Stimulated activated effector memory CD8-positive, alpha-beta T cell treated with anti-CD3 and anti-CD28 coated beads, Interleukin-12 subunit alpha, Interleukin-12 subunit beta, amount 100 ng/mL, for 72 hours (primary cell): ENCODE data around the gene TCAF2.
"Not testable (repeated sequence)": the region's sequence is repeated elsewhere in the genome, so short reads cannot be mapped to it uniquely, and the experiment has no call there.

Experiments
- ATAC-seq: fragments of 150-1000 bp; cut with Tn5 transposase; 2 replicates; pipeline ENCODE4 v1.10.0; 2021
- DNase-seq, 2 donors: peaks; one replicate each; pipeline ENCODE4 v3.0.0; 2021 to 2022; ENCODE audit warnings: low spot score in 2 of 2
- H3K27ac Mint-ChIP-seq: one replicate; pipeline ENCODE4 v1.8.0; 2022; ENCODE audit warnings: mild to moderate bottlenecking, mixed read lengths
- H3K36me3 Mint-ChIP-seq: one replicate; pipeline ENCODE4 v1.8.0; 2022; ENCODE audit warnings: mild to moderate bottlenecking, mixed read lengths
- H3K4me1 Mint-ChIP-seq: one replicate; pipeline ENCODE4 v1.8.0; 2022; ENCODE audit warnings: mixed read lengths
- H3K4me3 Mint-ChIP-seq: one replicate; pipeline ENCODE4 v1.8.0; 2022; ENCODE audit warnings: mild to moderate bottlenecking, mixed read lengths
- H3K9me3 Mint-ChIP-seq: one replicate; pipeline ENCODE4 v1.8.0; 2022; ENCODE audit warnings: mixed read lengths

TCAF2 gene

DNA sequence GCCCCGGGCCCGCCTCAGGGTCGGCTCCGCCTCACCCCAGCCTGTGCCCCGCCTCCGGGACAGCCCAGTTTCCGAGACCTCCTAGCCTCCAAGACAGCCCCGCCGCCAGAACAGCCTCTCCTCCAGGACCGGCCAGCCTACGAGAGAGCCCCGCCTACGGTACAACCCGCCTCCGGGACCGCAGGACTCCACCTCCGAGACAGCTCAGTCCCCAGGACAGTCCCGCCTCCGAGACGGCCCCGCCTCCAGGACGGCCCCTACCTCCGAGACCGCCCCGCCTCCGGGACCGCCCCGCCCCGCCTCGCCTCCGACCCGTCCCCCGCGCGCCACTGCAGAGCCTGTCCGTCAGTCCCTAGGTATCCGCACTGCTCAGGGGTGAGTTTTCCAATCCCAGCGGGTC is at the start of gene TCAF2:
Gene TCAF2, plus strand, starts transcription at position 329 of the 400 bp plus-strand sequence.
- H3K4me1 Mint-ChIP-seq, H3K27ac Mint-ChIP-seq, H3K4me3 Mint-ChIP-seq, H3K9me3 Mint-ChIP-seq, H3K36me3 Mint-ChIP-seq: not testable (repeated sequence)
- DNase-seq (peak; percentile 40 to 79), ATAC-seq (peak; percentile 89)

DNA sequence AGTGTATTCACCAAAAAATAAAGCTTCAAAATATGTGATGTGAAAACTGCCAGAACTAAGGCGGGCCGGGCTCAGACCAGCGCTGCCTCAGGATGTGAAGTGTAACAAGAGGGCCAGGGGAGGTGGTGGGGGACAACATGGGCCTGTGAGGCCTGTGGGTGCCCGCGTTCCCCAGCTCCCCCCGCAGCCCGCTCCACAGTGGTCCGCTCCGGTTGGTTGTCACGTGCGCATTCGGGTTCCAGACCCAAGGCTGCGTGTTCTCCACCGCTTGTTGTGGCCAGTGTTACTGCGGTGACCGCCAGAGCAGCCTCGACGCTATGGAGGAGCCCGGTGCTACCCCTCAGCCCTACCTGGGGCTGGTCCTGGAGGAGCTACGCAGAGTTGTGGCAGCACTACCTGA is 49.3 kb upstream of the TCAF2 start, which contains the start of gene CTAGE15:
Gene CTAGE15, plus strand, starts transcription at position 301 of the 400 bp plus-strand sequence. Its CDS starts 17 bp downstream, at position 318.
- H3K4me3 Mint-ChIP-seq, DNase-seq, H3K4me1 Mint-ChIP-seq, ATAC-seq, H3K27ac Mint-ChIP-seq, H3K9me3 Mint-ChIP-seq, H3K36me3 Mint-ChIP-seq: not testable (repeated sequence)

DNA sequence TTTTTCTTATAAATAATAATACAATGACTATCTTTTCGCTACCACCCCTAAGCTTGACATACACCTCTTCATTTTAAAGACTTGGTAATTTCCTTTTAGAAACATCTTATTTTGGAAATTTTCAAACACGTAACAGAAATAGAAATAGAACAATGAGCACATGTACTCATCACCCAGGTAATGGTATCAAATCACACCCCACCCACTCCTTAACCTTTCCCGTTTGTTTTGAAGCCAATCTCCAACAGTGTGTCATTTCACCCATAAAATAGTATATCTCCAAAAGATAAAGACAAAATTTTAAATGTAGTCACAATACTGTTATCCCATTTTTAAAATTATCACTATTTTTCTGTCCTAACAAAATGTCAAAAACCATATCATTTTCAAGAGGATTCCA is 32.6 kb upstream of the TCAF2 start:
- not testable (repeated sequence) for DNase-seq, H3K9me3 Mint-ChIP-seq, ATAC-seq, H3K4me1 Mint-ChIP-seq, H3K36me3 Mint-ChIP-seq, H3K4me3 Mint-ChIP-seq, H3K27ac Mint-ChIP-seq

DNA sequence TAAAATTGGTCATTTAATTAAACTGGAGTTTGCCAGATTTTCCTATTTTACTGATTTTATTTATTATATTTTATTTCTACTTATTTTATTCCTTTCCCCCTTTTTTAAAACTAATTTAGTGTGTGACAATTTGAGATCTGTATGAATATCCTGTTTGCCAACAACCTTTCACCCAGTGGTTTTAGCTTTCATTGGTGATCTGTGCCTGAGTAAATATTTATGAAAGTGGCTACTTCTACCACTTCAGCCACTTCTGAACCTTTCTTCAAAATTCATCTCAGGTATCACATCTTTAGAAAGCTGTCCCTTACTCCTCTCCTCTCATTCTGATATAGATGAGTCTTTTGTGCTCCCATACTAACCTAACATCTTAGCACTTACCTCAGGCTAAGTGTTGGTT is 30.9 kb upstream of the TCAF2 start:
- not testable (repeated sequence) for H3K36me3 Mint-ChIP-seq, H3K9me3 Mint-ChIP-seq, H3K27ac Mint-ChIP-seq, H3K4me3 Mint-ChIP-seq, ATAC-seq, DNase-seq, H3K4me1 Mint-ChIP-seq

DNA sequence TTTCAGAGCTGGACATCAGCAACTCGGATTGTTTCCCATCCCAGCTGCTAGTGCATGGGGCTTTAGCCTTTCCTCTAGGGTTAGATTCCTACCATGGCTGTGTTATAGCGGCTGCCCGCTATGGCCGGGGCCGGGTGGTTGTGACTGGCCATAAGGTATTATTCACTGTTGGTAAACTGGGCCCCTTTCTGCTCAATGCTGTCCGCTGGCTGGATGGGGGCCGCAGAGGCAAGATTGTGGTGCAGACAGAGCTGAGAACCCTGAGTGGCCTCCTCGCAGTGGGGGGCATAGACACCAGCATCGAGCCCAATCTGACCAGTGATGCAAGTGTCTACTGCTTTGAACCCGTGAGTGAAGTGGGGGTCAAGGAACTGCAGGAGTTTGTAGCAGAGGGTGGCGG is 22.7 kb upstream of the TCAF2 start:
- peak; percentile 42 for ATAC-seq
- H3K27ac Mint-ChIP-seq, H3K4me3 Mint-ChIP-seq, H3K9me3 Mint-ChIP-seq, DNase-seq, H3K36me3 Mint-ChIP-seq, H3K4me1 Mint-ChIP-seq: not testable (repeated sequence)

DNA sequence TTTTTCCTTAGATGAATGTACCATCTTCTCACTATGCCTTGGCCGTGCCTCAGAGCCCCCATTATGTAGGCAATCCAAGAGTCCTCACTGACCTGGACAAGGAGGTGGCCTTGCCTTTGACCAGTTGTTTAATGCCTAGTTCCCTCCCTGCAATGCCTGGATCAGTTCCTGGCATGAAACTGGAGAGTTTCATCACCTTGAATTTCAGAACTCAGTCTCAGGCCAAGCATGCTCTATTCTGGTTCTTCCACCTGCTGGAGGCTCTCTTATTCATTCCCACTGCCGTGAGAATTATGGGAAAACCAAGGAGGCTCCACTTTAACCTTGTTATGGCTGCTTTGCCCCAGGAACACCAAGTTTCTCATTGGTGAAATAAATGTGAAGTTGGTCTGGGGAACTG is 17.2 kb upstream of the TCAF2 start:
- not testable (repeated sequence) for H3K4me3 Mint-ChIP-seq, H3K27ac Mint-ChIP-seq, DNase-seq, H3K36me3 Mint-ChIP-seq, H3K4me1 Mint-ChIP-seq, ATAC-seq, H3K9me3 Mint-ChIP-seq

DNA sequence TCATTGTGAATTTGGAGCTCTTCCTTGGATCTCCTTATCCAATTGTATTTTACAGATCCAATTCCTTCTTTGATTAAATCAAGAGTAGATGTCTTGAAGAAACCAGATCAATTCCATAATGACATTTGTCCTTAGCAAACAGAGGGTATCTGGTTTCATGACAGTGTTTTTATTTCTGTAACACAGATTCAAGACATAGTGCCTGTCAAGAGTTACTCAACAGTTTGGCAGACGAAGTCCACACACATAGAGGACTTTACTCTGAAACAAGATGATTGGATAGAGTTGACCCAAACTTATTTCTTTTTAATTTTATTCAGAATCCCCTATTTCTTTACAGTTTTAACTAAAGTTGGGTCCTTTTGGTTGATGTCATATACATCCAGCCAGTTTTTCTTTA is 14.7 kb upstream of the TCAF2 start:
- not testable (repeated sequence) for DNase-seq, H3K36me3 Mint-ChIP-seq, H3K4me1 Mint-ChIP-seq, ATAC-seq, H3K9me3 Mint-ChIP-seq, H3K4me3 Mint-ChIP-seq, H3K27ac Mint-ChIP-seq

DNA sequence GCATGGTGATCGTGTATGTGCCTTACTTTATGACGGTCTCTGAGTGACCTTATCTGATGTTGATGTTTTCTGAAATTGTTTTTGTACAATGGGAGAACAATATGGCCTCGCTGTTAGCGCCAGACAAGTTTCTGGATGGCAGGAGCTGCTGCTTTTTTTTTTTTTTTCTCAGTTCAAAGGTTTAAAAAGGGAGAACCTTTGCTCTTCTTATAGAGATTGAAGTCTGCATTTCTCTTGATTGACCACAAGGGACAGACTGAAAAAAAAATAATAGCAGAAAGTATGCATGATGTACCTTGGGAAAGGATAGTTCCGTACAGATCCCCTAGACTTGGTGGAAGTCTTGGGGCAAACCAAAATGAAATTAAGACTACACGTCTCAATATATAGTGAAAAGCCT is 5.2 kb upstream of the TCAF2 start:
- H3K4me1 Mint-ChIP-seq, H3K36me3 Mint-ChIP-seq, H3K27ac Mint-ChIP-seq, DNase-seq, ATAC-seq, H3K4me3 Mint-ChIP-seq, H3K9me3 Mint-ChIP-seq: not testable (repeated sequence)

DNA sequence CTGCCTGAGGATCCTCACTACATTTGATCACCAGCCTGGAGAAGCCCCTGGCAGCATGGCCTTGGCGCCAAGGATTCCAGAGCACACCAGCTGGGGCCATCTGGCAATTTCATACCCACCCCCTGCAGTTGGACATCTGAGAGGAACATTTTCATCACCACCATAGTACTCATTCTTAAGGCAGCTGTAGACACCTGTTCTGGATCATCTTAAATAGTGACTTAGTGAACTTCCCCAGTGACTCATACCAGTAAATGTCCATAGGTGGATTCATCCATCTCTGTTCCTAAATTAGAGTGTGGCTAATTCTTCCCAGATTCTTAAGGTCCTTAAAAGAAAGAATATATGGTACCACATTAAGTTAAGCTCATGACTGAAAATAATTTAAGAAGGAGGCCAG is 3.6 kb upstream of the TCAF2 start:
- not testable (repeated sequence) for DNase-seq, H3K9me3 Mint-ChIP-seq, ATAC-seq, H3K36me3 Mint-ChIP-seq, H3K27ac Mint-ChIP-seq, H3K4me1 Mint-ChIP-seq, H3K4me3 Mint-ChIP-seq

DNA sequence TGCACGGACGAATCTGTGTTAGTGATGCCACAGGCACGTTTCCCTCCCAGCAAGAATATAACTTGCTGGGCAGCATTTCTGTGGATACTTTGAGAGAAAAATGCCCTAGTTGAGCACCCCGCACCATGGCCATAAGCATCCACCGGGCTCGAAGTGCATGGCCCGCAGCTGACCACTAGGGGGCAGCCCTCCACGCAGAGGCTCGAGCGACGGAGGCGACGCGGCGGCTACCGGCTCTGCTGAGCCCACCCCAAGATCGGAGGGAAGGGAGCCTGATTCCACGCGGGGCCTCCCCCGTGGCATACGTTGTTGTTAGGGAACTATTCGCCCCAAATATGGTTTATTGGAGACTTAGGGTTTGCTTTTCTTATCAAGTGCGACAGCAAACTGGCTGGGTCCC is 716 bp upstream of the TCAF2 start:
- H3K36me3 Mint-ChIP-seq, H3K27ac Mint-ChIP-seq, H3K9me3 Mint-ChIP-seq, H3K4me3 Mint-ChIP-seq, H3K4me1 Mint-ChIP-seq: not testable (repeated sequence)
- DNase-seq (peak in 1 of 2 donors; percentile 67), ATAC-seq (peak; percentile 58)

DNA sequence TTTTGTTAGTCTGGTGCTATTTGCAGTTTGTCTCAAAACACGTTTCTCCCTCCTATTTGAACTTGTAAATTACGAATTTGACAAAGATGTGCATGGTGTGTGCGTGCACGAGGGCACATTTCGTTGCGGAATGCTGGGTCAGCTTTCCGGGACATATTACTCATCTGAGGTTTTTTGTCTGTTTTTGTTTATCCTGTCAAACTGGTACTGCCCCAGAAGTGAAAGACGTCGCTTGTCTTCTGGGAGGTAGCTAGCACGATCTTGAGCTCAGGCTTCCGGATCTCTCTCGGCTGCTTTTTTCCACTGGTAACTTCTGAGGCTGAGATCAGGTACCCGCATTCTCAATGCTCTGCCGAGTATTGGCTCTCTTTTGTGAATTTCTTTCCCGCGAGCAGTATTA is 401 bp downstream of the TCAF2 start:
- not testable (repeated sequence) for H3K4me1 Mint-ChIP-seq, H3K27ac Mint-ChIP-seq, DNase-seq, H3K9me3 Mint-ChIP-seq, H3K36me3 Mint-ChIP-seq, H3K4me3 Mint-ChIP-seq
- peak; percentile 74 for ATAC-seq

DNA sequence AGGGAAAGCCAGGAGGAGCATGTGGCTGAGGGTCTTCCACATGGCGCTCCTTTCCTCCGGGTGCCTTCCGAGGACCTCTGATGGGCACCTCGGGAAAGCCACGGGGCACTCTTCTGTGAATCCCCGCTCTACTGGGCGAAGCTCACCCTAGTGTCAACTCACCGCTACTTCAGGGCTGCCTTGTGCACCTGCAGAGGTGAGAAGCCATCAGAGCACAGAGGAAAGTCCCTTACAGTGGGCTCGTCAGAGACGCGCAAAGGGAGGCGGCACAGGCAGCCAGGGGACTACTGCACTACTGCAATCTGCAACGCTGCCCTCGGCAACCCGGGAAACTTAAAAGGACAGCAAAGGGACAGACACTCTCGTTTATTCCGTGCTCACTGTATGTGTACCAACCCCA is 1.4 kb downstream of the TCAF2 start:
- not testable (repeated sequence) for H3K9me3 Mint-ChIP-seq, DNase-seq, H3K36me3 Mint-ChIP-seq, H3K27ac Mint-ChIP-seq, H3K4me1 Mint-ChIP-seq, H3K4me3 Mint-ChIP-seq
- peak; percentile 47 for ATAC-seq

DNA sequence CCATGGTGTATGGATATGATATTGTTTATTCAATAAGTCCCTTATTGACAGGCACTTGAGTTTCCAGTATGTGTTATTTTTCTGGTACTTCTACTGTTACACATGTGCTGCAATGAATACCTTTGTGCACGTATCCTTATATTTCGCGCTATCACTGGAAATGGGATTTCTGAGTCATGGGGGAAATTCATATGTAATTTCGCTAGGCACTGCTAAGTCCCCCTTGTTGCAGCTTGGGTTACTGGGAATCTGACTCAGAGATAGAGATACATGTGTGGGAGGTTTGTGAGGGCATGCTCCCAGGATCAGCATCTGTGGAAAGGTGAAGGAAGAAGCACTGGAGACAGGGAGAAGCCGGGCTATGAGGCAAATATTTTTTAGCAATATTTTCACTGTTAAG is 9.9 kb downstream of the TCAF2 start:
- H3K9me3 Mint-ChIP-seq, DNase-seq, H3K4me1 Mint-ChIP-seq, H3K4me3 Mint-ChIP-seq, H3K27ac Mint-ChIP-seq, H3K36me3 Mint-ChIP-seq: not testable (repeated sequence)
- ATAC-seq = peak; percentile 34

DNA sequence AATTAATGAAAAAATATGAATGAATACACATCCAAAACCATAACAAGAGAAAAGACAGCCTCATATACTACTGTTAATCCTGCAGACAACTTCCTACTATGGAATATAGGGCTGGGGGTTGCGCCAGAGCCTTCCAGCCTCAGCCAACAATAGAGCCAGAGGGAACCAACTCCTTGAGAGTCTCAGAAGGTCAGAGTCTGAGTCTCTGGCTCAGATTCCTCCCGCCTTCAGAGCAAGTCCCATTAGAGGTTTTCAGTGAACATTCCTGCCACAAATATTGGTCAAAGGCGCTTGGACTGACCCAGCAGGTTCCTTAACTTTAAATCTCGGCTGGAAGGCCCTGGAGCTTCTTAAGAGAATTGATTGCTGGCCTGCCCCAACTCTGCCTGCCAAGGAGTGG is 11.7 kb downstream of the TCAF2 start:
- H3K4me1 Mint-ChIP-seq, H3K36me3 Mint-ChIP-seq, H3K9me3 Mint-ChIP-seq, DNase-seq, H3K4me3 Mint-ChIP-seq, H3K27ac Mint-ChIP-seq, ATAC-seq: not testable (repeated sequence)

DNA sequence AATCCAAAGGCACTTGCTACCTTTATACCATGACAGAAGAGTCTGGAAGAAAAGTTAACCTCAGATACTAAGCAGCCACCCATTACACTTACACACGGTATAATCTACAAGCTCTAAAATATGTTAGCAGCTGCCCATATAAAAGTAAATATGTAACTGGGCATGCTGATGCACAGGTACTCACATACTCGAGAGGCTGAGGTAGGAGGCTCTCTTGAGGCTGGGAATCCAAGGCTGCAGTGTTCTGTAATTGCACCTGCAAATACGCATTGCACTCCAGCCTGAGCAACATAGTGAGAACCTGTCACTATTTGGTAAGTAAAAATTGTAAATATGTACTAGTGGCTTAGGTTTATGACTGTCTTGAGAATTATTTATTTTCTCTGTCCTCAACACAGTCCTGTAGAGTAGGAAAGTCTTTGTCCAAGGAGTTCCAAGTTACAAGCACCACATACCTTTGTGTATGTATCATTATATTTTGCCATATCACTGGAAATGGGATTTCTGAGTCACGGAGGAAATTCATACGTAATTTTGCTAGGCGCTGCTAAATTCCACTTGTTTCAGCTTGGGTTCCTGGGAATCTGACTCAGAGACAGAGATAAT is 12.3 kb downstream of the TCAF2 start:
- not testable (repeated sequence) for ATAC-seq, H3K4me3 Mint-ChIP-seq, H3K4me1 Mint-ChIP-seq

DNA sequence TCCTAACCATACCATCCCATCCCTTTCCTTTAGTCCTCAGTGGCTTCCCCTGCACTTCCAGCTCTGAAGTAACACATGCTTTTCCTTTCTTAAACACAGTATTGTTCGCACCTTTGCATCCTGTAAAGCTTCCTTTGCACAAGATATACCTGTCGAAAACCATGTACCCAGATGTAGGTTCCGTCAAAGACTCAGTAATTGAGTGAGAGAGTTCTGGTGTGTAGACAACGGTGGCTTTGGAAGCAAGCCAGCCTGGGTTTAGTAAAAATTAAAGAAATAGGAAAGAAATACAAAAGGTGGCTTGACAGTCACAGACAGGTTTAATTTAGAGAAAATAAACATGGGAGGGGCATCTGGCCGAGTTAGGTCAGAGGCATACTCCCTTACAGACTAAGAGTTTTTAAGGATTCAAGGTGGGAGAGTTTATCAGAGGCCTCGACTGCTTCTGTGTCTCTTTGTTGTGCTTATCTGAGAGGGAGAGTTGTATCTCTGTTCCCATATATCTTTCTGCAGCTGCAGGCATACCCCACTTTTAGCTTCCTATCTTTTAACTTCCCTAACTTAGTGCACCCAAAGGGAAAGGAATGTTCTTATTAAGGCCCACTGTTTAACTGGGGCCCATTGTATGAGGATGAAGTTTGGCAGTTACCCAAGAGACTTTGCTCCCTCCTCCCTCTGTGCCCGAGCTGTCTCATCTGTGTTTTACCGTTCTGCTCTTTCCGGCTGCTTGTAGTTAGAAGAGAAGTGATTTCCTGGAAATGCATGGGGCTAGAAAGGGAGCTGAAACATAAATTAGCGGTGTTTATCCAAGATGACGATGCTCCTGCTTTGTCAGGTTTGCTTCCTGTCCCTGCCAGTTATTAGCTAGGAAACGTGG is 14.8 kb downstream of the TCAF2 start:
- peak; percentile 74 for ATAC-seq
- not testable (repeated sequence) for H3K4me3 Mint-ChIP-seq, H3K27ac Mint-ChIP-seq, H3K4me1 Mint-ChIP-seq, H3K9me3 Mint-ChIP-seq, H3K36me3 Mint-ChIP-seq, DNase-seq

More for the DNA sequence above, 12.3 kb downstream of the TCAF2 start:
- H3K9me3 Mint-ChIP-seq, H3K36me3 Mint-ChIP-seq, H3K27ac Mint-ChIP-seq, DNase-seq: not testable (repeated sequence)
